GM18867 (cell line): ENCODE data around the gene SH2D4B.

Source experiments
- ATAC-seq: cut with Tn5 transposase; IDR thresholded peaks from one replicate; pipeline ENCODE4 v1.9.1; 2021; ENCODE audit warnings: mild to moderate bottlenecking, moderate library complexity; ENCODE audit not compliant: unreplicated experiment

Gene SH2D4B

DNA sequence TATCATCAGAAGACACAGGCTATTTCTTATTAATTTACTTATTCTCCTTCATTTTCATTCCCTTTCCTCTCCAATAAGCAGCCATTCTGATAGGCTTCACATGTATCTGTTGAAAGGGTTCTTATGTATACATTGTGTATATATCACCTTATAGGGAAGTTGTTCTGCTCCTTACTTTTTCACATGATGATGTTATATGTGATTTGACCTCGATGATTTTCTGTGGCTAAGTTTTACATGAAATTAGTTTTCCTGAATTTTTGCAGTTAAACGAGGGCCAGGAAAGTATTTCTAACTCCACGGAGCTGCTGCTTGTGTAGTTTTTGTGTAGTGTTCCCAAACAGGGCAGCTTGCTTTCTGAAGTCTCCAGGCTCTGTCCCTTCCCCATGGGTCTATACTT, 84.5 kb downstream of the SH2D4B start:
- ATAC-seq = no peak

DNA sequence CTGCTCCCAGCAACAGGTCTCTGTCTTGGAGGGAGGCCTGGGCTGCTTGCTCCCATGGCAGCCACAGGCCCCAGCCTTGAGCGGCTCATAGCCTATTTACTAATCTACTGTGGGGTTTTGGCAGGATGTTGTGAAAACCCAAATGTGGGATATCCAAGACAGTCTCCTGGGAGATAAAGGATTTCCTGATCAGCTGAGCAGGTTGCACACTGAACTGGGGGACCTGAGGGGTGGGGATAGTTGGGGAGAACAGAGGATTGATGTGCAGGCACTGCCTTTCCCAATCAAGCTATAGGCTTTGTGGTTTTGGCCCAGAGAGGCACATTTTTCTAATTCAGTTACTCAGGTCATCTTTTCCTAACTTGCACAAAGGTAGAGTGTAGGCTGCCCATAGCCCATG, 92.6 kb downstream of the SH2D4B start:
- no peak for ATAC-seq

DNA sequence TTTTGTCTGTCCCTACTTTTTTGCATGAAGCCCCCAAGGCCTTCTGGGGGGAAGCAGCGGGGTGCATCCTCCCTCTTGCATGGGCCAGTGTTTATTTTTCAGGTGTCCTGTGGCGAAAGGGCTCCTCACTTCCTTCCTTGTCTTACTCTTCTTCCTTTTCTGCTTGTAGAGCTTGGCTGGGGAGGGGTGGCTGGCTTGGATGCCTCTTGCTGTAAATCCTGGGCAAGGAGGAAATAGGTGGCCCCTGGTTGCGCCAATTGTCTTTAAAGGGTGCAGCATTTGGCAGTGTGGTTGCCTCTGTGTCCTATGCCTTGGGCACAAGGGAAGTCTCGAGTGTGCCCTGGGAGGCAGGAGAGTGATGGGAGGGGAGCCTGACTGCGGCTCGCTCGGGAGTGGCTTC, 95.0 kb downstream of the SH2D4B start:
- ATAC-seq = no peak

GRCh38 chr10:80633383-80633860, 95.7 kb downstream of the SH2D4B start:
- ATAC-seq = no peak

DNA sequence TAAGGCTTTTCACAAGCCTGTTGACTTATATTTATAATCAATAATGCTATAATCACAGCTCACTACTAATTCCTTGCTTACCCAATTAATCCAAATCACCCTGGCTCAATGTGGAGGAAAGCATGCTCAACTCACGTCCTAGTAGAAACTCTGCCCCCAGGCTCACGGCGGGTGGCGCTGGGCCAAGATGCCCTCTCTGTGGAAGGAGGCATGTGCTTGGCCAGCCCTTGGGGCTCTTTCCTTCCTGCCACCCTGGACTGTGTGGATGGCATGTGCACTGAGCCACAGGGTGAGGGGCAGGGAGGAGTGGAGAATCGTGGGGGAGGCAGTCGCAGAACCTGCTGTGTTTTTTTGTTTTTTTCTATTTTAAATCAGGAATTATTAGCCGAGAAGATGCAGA, 96.2 kb downstream of the SH2D4B start:
- ATAC-seq = no peak

DNA sequence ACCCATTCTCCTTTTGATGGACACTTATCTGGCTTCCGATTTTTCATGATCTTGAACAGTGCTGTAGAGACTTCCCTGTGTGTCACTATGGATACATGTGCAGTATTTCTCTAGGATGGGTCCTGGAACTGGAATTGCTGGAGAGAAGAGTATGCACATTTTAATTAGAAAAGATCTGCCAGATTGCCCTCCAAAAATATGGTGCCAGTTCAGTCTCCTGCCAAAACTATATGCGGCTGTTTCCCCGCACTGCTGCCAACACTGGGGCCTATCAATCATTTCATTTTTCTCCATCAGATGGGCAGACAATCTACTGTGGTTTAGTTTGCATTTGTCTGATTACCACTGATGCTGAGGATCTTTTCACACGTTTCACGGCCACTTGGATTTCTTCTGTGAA, 105.0 kb downstream of the SH2D4B start:
- ATAC-seq = no peak

- no peak for ATAC-seq
These were observed 108.7 kb downstream of the SH2D4B start for GRCh38 chr10:80646366-80646765.

- ATAC-seq = no peak
These were observed 109.6 kb downstream of the SH2D4B start for GRCh38 chr10:80647173-80647833.

- no peak for ATAC-seq
These were observed 110.4 kb downstream of the SH2D4B start for GRCh38 chr10:80648106-80648505.

DNA sequence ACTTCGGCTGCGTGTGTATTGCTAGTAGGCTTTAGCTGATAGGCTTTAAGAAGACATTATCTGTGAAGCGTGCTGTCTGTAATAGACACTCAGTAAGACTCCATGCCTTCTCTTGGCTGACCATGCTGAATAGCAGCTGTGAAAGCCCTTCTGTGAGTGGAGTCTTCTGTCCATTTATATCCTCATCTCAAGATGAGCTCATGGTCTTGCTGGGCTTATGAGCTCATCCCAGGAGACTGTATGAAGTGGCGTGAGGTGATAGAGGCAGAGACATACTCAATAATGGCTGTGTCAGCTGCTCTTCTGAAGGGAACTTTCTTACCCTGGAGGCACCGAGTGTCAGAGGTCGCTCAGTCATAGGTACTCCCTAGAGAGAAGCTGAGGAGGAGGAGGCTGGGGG, 111.5 kb downstream of the SH2D4B start:
- no peak for ATAC-seq

- ATAC-seq = no peak
These were observed 118.2 kb downstream of the SH2D4B start for GRCh38 chr10:80655898-80656297.

GRCh38 chr10:80658068-80658467, 120.4 kb downstream of the SH2D4B start:
- ATAC-seq = no peak

DNA sequence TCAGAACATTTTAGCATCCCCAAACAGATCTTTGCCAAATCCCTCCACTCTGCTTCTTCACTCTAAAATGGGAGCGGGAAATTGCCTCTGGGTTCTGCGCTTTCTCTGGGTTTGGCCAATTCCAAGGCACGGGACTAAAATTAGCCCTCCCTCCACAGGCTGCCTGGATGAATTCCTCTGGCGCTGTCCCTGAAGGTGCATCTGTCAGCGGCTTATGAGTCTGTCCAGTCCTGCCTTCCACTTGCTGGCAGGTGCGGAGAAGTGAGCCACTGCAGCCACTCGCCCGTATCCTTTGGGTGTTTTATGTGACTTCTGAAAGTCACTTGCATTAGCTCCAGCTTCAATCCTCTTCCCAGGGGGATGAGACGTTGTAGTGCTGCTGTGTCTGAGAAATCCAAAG, 121.6 kb downstream of the SH2D4B start:
- ATAC-seq = no peak

GRCh38 chr10:80660266-80660665, 122.6 kb downstream of the SH2D4B start:
- ATAC-seq = no peak

- ATAC-seq = no peak
These were observed 123.0 kb downstream of the SH2D4B start for GRCh38 chr10:80660736-80661135.

DNA sequence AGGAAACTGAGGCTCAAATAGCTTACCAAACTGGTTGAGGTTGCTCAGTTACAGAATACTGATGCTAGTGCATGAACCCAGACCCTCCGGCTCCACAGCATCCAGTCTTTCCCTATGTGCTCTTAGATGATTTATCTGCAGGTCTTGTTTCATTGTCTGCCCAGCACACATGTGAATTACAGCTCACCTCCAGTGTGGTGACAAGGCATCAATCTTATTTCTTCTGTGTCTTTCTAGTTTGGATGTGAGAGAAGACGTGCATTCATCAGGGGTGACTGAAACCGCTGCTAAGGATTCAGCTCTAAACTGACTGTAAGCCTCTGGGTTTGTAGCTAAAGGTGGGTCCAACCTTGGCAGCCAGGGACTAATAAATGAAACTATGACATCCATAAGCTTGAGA, 123.8 kb downstream of the SH2D4B start:
- ATAC-seq = no peak

GRCh38 chr10:80662429-80663261, 124.9 kb downstream of the SH2D4B start:
- ATAC-seq = peak; percentile 72

GRCh38 chr10:80664071-80664680, 126.5 kb downstream of the SH2D4B start:
- peak; percentile 62 for ATAC-seq

DNA sequence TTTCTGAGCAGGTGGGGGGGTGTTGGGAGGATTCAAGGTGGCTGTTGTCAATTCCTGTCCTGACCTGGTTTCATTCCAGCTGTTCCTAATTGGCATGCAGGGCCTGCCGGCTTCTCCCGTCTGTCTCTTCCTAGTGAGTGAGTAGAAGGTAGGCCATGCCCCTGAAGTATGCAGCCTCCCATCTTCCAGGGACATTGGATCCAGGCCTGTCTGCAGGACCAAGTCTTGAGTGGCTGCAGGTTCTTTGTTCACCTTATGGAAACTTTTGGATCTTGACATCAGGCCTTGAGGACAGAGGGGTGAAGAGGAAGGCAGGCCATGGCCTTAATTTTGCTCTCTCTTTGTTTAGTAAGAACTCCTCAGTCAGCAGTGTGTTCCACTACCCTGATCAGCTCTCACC, 131.8 kb downstream of the SH2D4B start:
- ATAC-seq = no peak

GRCh38 chr10:80670774-80671173, 133.1 kb downstream of the SH2D4B start:
- ATAC-seq = no peak

- no peak for ATAC-seq
These were observed 134.1 kb downstream of the SH2D4B start for GRCh38 chr10:80671847-80672246.

DNA sequence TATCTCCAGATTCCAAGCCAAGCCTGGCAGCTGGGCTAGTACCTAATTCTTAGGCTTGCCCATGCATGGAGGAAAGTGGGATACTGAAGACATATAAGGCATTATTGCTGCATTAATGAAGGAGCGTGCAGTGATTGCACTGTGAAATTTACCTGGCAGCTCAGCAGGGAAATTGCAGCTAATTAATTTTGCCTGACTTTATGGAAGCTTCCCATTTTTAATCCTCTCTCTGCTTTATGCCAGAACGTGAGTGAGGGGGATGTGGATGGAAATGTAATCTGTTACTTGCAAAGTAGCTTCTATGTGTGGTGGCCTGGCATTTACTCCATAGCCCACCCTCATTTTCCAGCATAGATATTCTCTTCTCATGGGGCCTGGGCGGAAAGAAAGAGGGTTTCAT, 134.9 kb downstream of the SH2D4B start:
- no peak for ATAC-seq
